Measurements from ENCODE around the gene CHMP1A.

The CHMP1A gene

GRCh38 chr16:89656435-89657121 is 930 bp downstream of the CHMP1A start:
- TF ChIP-seq CTCF (IDR thresholded peaks at IDR 0.05; ENCODE audit: borderline replicate concordance, control extremely low read depth, extremely low read depth, insufficient read depth, missing control alignments): no peak
- in situ Hi-C loops (cut with MboI; ENCODE audit: low sequenced_read_pairs, unreplicated experiment): no loop called here
- DNase-seq (ENCODE audit: low spot score): no peak

DNA sequence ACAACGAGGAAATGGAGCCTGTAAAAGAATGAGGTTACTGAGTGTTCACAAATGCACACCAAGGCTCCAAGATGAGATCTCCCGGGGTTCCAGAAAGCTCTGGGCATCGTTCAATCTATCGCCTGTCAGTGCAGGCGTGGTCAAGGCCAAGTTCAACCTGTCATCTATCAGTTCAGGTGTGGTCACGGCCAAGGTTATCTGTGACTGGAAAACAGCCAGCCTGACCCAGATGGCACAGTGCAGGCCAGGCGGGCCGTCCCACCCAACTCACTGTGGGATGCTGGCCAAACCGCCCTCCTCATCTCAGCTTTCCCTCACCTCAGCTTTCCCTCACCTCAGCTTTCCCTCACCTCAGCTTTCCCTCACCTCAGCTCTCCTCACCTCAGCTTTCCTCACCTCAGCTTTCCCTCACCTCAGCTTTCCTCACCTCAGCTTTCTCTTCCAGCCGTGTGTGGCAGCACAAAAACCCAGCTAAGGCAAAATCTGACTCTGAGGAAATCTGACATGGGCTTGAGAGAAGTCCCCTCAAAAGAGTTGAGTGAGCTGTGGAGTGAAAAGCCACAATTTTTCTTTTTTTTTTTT is 2.4 kb downstream of the CHMP1A start:
- in situ Hi-C loops (cut with MboI; ENCODE audit: low sequenced_read_pairs, unreplicated experiment): no loop called here
- no peak for DNase-seq (ENCODE audit: low spot score)
- TF ChIP-seq CTCF (IDR thresholded peaks at IDR 0.05; ENCODE audit: borderline replicate concordance, control extremely low read depth, extremely low read depth, insufficient read depth, missing control alignments): no peak

- DNase-seq (ENCODE audit: low spot score): no peak
- TF ChIP-seq CTCF (IDR thresholded peaks at IDR 0.05; ENCODE audit: borderline replicate concordance, control extremely low read depth, extremely low read depth, insufficient read depth, missing control alignments): no peak
- in situ Hi-C loops (cut with MboI; ENCODE audit: low sequenced_read_pairs, unreplicated experiment): no loop called here
Measured at GRCh38 chr16:89653656-89654295, 3.7 kb downstream of the CHMP1A start.

DNA sequence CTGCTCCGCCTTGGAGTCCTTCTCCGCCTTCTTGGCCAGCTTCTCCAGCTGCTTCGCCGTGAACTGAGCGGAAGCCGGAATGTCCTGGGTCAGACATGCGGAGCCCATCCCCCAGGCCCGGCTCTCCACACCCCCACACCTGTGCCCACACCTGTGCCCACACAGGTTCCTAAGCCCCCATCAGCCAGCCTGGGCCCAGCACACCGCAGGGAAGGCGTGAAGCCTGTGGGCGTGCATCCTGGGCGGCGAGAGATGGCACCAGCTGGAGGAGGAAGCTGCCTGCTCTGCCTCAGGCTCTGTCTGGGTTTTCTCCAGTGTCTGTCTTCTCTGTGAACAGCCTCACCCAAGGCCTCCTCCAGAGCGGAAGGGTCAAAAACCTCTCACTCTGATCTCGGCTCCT is 5.9 kb downstream of the CHMP1A start:
- in situ Hi-C loops (cut with MboI; ENCODE audit: low sequenced_read_pairs, unreplicated experiment): no loop called here
- TF ChIP-seq CTCF (IDR thresholded peaks at IDR 0.05; ENCODE audit: borderline replicate concordance, control extremely low read depth, extremely low read depth, insufficient read depth, missing control alignments): no peak
- DNase-seq (ENCODE audit: low spot score): no peak

- in situ Hi-C loops (cut with MboI; ENCODE audit: low sequenced_read_pairs, unreplicated experiment): no loop called here
Measured at GRCh38 chr16:89646906-89647305, 10.6 kb downstream of the CHMP1A start.

DNA sequence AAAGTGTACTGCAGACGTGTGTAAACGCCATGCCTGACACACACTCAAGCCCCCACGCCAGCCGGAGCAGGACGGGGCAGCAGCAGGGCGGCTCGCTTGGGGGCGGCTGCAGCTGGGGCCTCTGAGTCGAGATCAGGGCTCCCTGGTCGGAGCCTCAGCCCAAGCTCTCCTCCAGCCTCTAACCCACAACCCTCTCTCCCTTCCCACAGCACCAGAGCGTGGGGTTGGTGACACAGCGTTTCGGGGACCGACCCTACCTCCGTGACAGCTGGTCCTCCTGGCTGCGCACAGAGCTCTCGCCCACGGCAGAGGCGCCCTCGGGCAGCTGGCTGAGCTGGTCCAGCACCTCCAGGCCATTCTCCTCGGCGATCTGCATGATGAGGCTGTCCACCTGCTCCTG is 11.2 kb downstream of the CHMP1A start:
- in situ Hi-C loops (cut with MboI; ENCODE audit: low sequenced_read_pairs, unreplicated experiment): no loop called here
- no peak for TF ChIP-seq CTCF (IDR thresholded peaks at IDR 0.05; ENCODE audit: borderline replicate concordance, control extremely low read depth, extremely low read depth, insufficient read depth, missing control alignments)
- DNase-seq (ENCODE audit: low spot score): no peak

More at GRCh38 chr16:89646906-89647305, 10.6 kb downstream of the CHMP1A start:
- no peak for DNase-seq (ENCODE audit: low spot score)
- no peak for TF ChIP-seq CTCF (IDR thresholded peaks at IDR 0.05; ENCODE audit: borderline replicate concordance, control extremely low read depth, extremely low read depth, insufficient read depth, missing control alignments)
